GM21737 (cell line): ENCODE data around the gene SLC6A8.

Experiments used
- ATAC-seq: cut with Tn5 transposase; IDR thresholded peaks from one replicate; pipeline ENCODE4 v1.9.1; 2021; ENCODE audit warnings: mild to moderate bottlenecking, moderate library complexity; ENCODE audit not compliant: unreplicated experiment

Gene SLC6A8

DNA sequence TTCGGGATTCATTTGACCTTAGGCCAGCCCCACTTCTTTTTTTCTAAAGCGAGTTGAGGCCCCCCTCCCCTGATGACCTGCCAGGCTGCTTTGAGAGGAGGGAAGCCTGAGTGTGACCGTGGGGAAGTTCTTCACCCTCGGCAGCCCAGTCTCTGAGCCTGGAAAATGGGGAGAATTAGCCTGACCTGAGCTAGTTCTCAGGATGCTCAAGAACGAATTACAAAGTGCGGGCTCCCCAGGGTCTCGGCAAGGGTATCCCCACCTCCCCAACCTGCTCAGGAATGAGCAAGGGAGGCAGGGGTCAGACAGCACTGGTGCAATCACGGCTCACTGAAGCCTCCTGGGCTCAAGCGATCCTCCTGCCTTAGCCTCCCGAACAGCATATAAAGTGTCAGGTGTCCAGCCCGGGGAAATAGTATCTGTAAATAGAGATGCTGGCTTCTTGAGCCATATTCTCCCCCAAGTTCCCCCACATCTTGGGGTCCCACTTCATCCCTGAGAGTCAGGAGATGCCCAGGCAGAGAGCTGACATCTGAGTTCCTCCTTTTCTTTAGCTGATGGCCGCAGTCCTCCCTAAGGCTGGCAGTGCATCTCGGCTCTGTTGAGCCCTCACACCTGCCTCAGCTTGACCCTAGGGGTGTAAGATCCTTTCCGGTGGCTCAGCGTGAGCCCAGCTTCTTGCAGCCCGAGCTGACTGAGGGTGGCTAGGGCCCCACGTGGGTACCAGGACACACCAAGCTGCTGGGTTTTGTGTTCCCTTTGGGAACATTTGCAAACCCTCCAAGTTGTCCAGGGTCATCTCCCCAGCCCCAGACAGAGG, 39.2 kb upstream of the SLC6A8 start:
- ATAC-seq, result no peak

DNA sequence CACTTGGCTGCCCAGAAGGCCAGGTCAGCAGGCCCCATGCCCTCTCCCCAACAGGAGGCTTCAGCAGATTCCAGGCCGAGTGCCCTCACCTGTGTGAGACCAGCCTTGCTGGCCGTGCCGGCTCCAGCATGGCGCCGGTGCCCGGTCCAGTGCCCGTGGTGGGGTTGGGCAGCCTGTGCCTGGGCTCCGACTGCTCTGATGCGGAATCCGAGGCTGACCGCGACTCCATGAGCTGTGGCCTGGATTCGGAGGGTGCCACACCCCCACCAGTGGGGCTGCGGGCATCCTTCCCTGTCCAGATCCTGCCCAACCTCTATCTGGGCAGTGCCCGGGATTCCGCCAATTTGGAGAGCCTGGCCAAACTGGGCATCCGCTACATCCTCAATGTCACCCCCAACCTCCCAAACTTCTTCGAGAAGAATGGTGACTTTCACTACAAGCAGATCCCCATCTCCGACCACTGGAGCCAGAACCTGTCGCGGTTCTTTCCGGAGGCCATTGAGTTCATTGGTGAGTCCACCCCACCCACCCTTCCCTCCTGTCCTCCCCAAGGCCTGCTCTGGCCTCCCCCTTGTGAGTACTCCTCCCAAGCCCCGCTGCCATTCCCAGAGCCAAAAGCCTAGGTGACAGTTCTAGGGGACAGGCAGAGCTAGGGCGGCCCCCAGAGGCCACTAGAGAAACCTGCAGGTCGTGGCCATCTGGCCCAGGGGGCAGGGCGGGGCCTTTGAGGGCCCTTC, 38.4 kb upstream of the SLC6A8 start:
- no peak for ATAC-seq

DNA sequence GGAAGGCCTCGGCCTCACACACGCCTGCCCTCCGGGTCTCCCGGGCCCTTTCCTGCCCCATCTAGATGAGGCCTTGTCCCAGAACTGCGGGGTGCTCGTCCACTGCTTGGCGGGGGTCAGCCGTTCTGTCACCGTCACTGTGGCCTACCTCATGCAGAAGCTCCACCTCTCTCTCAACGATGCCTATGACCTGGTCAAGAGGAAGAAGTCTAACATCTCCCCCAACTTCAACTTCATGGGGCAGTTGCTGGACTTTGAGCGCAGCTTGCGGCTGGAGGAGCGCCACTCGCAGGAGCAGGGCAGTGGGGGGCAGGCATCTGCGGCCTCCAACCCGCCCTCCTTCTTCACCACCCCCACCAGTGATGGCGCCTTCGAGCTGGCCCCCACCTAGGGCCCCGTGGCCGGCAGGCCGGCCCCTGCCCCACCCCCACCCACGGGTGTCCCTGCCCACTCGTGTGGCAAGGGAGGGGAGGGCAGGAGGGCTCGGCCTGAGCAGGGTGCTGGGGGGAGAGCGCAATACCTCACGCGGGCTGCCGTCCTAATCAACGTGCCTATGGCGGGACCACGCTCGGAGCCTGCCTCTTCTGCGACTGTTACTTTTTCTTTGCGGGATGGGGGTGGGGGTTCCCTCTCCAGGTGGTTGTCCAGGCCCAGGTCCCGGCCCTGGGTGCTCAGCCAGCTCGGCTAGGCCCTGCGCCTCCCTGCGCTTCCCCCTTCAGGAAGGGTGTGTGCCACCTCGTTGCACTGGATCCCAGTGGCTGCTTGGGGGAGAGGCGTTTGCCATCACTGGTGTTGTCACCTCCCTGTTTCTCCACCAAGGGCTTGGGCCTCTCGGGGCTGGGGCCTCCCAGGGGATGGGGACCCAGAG, 37.6 kb upstream of the SLC6A8 start:
- ATAC-seq, result no peak

DNA sequence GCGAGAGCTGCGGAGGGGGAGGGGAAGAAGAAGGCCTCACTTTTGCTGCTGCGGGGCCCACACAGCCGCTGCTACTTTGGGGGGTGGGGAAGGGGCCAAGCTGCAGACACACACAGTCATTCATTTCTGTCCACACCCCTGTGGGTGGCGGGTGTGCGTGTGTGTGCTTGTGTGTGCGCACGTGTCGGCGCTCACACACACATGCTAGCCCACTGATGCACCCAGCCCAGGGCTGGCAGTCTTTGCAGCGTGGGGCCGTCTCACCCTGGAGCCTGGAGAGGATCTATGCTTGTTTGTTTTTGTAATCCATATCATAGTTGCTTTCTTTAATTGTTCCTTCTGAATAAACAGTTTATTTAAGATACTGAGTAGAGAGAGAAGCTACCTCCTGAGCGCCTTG, 36.8 kb upstream of the SLC6A8 start:
- no peak for ATAC-seq

DNA sequence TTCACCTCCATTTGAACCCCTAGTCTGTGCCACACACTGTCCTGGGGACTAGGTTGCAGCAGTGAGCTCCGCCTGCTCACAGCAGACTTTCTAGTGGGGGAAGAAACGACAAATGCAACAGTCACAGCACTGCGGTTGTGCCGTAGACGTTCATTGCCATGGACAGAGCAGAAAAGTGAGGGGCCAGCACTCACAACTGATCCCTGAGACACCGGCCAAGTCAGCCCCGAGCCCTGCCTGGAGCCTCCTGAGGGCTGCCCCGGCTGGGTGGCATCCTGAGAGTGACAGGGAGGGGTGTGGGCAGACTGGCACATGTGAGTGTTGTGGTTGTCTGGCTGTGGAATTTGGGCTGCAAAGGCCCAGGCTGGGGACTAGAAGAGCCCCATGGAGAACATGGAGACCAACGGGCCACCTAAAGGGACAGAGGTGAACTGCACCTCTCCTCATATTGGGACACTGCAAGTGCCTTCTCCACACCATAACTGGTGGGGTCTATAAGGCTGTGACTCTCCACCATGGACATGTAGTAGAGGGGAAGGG, 36.1 kb upstream of the SLC6A8 start:
- no peak for ATAC-seq

DNA sequence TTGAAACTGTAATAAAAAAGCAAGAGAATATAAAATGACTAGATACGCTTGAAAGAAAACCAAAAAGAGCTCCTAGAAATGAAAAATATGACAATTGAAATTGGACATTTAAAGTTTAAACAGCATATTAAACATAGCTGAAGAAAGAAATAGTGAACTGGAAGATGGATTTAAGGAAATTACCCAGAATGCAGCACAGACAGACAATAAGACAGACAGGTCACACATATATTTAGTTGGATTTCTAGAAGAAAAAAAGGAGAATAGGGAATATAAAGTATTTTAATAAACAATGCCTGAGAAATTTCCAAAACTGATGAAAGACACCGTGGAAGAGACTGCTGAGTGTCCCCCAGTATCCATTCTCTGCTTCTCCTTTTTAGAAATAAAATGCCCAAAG, 34.2 kb upstream of the SLC6A8 start:
- ATAC-seq, result no peak

DNA sequence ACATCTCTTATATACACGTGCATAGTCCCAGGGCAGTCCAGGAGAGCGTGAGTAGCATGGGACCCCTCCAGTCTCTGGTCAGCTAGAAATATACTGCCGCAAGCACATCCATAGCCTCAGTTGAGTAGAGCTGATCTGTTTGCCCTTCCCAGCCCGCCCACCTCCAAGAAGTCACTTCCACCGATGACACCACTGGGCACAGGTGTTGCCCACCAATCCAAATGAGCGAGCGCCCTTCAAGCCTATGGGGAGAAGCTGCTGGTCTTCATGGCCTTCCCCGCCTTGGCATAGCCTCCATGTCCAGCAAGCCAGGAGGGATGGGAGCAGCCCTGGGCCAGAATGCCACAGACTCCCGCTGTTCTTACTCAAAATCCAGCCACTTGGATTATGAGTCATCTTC, 30.6 kb upstream of the SLC6A8 start:
- no peak for ATAC-seq

DNA sequence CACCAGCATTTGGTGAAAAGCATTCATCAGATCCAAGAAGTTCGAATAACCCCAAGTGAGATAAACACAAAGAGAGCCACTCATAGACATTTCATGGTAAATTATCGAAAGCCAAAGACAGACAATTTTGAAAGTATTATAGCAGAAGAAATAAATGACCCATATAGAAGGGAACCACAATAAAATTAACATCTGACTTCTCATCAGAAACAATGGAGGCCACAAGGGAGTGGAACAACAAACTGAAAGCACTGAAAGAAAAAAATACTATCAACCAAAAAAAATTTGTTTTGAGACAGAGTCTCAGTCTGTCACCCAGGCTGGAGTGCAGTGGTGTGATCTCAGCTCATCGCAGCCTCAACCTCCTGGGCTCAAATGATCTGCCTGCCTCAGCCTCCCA, 28.5 kb upstream of the SLC6A8 start:
- no peak for ATAC-seq

DNA sequence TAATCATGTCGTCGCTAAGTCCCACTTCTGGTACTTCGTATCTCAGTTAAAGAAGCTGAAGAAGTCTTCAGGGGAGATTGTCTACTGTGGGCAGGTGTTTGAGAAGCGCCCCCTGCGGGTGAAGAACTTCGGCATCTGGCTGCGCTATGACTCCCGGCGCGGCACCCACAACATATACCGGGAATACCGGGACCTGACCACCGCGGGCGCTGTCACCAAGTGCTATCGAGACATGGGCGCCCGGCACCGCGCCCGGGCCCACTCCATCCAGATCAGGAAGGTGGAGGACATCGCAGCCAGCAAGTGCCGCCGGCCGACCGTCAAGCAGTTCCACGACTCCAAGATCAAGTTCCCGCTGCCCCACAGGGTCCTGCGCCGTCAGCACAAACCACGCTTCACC, 25.5 kb upstream of the SLC6A8 start:
- no peak for ATAC-seq

DNA sequence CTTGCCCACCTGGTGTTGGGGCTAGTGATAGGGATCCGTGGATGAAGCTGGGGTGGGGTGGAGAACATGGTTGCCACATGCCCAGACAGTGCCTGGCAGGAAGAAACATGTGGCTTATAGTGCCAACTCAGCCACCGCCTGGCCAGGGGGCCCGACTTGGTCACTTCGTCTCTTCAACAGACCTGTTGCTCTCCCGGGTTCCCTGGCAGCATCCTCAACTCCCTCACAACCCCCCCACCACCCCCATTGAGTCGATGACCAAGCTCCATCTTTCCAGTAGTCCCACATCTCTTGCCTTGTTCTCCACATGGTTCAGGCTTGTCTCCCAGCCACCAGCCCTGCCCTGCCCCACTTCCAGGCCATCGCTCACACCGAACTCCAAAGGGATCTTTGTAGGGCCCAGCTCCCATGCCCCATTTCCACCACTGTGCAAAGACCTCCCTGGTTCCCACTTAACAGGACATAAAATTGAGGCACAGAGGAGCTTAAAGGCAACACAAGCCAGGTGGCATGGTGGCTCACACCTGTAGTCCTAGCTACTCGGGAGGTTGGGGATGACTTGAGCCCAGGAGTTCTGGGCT, 21.9 kb upstream of the SLC6A8 start:
- no peak for ATAC-seq

DNA sequence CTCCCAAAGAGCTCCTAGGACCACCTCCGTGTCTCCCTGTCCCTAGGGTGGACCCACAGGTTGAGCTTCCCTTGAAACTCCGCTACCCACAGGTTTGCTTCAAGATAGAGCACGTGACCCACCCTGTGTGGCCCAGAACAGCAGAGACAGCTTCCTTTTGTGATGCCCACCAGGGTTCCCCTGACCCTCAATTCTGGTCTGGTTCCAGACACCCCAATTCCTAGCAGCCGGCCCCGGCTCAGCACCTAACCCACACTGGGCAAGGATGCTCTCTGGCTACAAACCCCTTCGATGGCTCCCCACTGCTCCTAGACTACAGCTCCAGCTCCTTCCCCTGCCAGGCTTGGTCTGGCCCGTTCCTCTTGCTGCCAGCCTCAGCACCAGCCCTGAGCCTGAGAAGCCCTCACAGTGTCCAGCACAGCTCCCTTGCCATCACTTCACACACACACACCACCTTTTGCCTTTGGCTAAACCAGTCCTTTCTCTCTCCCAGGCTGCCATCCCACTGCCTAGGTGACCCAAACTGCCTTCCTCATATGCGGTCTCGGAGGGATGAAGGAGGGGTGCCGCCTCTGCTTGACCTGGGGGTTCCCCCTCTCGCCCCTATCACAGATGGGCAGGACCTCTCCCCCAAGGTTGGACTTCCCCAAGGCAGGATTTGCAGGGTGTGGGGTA, 20.3 kb upstream of the SLC6A8 start:
- ATAC-seq, result no peak

DNA sequence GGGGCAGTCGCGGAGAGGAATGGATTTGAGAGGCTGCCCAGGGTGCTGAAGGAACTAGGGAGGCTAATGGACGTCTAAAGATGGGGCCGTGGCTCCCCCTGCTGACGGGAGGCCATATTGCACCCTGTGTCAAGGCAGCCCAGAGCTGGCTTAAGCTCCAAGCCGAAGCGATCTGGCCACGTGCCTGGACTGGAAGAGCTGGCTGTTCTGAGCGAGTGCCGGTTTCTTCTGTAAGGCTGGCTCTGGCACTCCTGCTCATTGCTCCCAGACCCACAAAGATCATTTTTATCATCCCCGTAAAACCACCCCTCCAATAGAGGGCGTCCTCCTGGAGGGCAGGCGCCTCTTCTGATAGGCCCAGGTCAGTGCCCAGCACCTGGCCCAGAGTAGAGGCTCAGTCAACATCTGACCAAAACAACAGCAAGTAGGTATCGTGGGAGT, 19.8 kb upstream of the SLC6A8 start:
- no peak for ATAC-seq

DNA sequence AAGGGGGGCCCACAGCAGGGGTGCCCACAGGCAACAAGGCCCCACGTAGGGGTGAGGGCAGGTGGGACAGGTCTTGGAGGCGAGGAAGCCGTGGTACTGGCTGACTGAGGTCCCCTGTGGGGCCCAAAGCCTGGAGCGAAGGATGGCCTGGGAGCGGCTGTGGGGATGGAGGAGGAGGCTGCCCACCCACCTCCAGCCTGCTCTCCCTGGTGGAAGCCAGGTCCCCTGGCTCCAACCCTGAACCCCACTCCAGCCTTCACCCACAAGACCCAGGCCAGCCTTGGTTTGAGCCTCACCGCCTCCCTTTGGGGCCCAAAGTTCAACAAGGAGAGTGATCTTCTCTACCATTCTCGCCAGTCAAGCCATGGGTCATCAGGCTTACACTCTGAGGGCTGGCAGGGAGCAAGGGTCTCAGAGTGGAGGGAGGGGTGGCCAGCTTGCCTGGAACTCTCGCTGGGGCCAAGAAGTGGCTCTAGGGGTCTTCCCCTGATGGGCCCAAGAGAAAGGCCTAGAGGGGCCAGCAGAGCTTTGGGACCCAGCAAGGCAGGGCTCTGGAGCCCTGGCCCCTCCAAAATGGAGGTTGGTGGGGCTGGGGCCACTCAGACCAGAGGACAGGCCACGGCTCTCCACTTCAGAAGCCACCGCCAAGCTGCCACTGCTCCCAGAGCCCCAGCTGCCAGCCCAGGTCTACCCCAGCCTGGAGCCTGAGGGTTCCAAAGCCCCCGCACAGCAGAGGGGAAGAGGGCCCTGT, 19.1 kb upstream of the SLC6A8 start:
- no peak for ATAC-seq

DNA sequence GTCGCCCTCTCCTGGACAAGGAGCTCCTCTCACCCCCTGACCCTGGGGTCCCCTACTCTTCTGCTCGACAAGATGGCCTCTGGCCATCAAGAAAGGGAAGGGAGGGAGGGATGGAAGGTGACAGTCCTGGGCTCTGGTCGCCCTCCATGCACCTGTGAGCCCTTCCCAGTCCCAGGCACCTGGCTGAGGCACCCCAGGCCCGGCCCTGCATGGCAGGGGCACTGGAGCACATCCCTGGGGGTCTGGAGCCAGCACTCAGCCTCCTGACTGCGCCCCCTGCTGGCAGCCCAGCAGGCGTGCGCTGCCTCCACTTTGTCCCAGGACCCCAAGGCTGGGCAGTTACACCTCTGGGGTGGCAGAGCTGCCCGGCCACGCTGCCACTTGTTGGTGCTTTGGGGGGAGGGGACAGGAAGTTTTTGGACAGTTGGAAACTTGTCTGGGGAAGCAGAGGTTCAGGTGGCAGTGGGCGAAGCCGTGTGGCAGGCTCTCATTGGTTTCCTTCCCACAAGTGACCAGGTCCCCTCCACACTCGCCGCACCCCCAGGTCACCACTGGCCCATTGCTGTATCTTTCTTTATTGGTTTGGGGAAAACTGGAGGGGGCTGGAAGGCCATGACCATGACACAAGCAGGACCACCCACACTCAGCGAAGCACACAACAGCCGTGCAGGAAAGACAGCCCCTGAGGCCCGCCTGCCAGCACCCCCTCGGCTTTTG, 18.4 kb upstream of the SLC6A8 start:
- no peak for ATAC-seq

DNA sequence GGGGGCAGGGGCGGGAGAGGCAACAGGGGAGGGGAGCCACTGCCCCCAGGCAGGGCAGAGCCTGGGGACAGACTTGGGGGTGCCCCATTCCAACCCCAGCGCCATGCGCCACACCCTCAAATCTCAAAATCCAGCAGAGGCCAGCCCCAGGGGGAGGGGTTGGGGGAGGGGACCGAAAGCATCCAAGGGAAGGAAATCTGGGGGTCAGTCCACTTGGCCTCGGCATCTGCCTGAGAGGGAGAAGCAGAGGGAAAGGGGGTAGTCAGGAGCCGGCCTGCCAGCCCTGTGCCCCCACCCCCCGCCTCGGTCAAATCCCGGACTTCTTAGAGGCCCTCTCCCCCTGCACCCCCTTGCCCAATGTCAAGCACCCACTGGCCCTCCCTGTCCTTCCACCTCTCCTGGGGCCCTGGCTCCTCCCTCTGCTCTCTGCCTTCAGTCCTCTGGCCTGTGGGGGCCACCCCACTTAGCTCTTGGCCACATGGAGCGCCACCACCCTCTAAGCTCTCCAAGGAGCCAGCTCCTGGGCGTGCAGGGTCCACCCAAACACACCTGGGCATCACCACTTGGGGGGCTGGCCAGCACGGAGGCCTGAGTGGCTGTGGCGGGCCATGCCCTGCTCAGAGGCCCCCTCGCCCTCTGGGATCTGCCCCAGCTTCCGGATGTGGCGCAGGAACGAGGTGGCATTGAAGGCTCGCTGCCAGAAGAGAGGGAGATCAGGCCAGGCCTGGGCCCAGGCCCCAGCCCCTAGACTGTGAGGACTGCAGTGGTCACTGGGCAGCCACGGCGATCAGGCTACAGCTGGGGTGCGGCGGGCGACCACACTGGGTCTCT, 17.6 kb upstream of the SLC6A8 start:
- ATAC-seq, result no peak

DNA sequence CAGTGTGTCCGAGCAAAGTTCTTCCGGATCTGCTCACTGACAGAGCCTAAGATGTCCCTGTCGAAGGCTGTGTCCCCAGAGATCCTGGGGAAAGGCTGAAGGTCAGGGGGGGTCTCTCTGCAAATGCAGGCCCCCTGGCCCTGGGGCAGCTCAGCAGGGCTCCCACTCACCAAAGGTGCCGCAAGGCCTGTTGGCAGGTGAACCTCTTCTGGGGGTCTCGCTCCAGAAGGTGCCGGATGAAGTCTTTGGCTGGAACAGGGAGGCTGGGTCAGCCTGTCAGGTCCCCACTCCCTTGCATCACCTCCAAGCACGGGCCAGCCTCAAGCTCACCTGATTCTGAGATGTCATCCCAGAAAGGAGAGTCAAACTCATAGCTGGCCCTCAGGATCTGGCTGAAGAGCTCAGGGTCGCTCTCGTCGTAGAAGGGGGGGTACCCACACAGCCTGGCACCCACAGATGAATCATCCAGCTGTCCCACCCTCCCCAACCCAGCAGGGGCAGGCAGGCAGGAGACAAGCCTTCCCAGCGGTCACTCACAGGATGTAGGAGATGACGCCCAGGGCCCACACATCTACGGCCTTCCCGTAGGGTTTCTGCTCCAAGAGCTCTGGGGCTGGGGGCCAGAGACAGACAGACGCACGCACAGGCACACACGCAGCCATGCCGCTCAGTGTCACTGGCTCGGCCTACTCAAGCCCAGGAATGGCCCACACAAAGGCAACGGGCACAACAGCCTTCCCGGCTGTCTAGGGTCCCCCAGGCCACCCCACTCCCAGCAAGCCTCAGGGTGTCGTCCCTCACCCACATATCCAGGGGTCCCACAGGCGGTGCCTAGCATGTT, 16.8 kb upstream of the SLC6A8 start:
- ATAC-seq, result no peak
